OCI-LY7 (cell line): Measurements from ENCODE around the gene SCYL3.

ENCODE experiments used
- EZH2phosphoT487 ChIP-seq: fragments of 200-600 bp; sonication (generic); IDR thresholded peaks from 2 replicates; pipeline ENCODE4 v1.6.1; 2018; ENCODE audit warnings: low read depth, borderline replicate concordance, mild to moderate bottlenecking, mixed run types, antibody characterized with exemption, low read length, moderate library complexity, mixed read lengths
- TF ChIP-seq, protein P1 (sequence below): fragments of 200-600 bp; sonication (generic); conservative IDR thresholded peaks from 2 replicates; pipeline ENCODE4 v1.5.1; 2014; ENCODE audit warnings: mild to moderate bottlenecking, antibody characterized with exemption, low read length, moderate library complexity, mixed read lengths

DNA sequence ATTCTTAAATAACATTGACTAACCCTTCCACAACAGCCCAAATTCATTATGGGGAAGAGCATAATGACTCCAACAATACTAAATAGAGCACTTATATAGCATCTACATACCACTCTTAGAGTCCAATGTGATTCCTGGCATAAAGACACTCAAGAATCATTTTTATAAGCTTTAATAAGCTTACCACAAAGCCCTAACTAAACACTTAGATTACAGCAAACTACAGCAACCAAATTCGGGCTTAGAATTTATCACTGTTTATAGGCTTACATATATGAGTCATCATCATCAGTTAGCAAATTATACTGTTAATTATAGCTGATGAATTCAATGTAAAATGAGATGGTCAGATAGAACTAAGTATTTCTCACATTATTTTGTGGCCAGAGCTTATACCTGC is 7.3 kb downstream of the SCYL3 start:
- TF ChIP-seq, protein P1, sequence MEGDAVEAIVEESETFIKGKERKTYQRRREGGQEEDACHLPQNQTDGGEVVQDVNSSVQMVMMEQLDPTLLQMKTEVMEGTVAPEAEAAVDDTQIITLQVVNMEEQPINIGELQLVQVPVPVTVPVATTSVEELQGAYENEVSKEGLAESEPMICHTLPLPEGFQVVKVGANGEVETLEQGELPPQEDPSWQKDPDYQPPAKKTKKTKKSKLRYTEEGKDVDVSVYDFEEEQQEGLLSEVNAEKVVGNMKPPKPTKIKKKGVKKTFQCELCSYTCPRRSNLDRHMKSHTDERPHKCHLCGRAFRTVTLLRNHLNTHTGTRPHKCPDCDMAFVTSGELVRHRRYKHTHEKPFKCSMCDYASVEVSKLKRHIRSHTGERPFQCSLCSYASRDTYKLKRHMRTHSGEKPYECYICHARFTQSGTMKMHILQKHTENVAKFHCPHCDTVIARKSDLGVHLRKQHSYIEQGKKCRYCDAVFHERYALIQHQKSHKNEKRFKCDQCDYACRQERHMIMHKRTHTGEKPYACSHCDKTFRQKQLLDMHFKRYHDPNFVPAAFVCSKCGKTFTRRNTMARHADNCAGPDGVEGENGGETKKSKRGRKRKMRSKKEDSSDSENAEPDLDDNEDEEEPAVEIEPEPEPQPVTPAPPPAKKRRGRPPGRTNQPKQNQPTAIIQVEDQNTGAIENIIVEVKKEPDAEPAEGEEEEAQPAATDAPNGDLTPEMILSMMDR: no peak
- no peak for TF ChIP-seq EZH2phosphoT487
